HEK293 (cell line): ENCODE results near the gene CFAP47.

ENCODE experiments used
- KLF10 ChIP-seq: fragments of 450-650 bp; IDR thresholded peaks from 2 replicates; pipeline ENCODE4 v1.5.1; 2018; ENCODE audit warnings: missing biosample characterization, mild to moderate bottlenecking, missing genetic modification characterization
- TRIM28 ChIP-seq: IDR thresholded peaks from 2 replicates; pipeline ENCODE4 v1.6.1; 2011; ENCODE audit warnings: low read length, control low read depth, borderline replicate concordance
- ZNF174 ChIP-seq: fragments of 450-650 bp; formaldehyde crosslinking; IDR thresholded peaks from 2 replicates; pipeline ENCODE4 v1.5.0; 2017; ENCODE audit warnings: missing biosample characterization, mild to moderate bottlenecking, missing genetic modification characterization
- ZNF274 ChIP-seq, 2 experiments: fragments of 200-500 bp in 1 of 2; fragments of 450-650 bp in 1 of 2; sonication (Bioruptor generic) in 1 of 2; formaldehyde crosslinking in 1 of 2; IDR thresholded peaks; 2 replicates each; pipeline versions ENCODE4 v1.5.1 to v1.6.1; 2014 to 2016; ENCODE audit warnings: borderline replicate concordance in 1 of 2, inconsistent platforms in 1 of 2, low read length in 1 of 2, missing biosample characterization in 1 of 2, missing genetic modification characterization in 1 of 2
- ZNF350 ChIP-seq: fragments of 450-650 bp; formaldehyde crosslinking; IDR thresholded peaks from 2 replicates; pipeline ENCODE4 v1.5.0; 2017; ENCODE audit warnings: missing biosample characterization, mild to moderate bottlenecking, missing genetic modification characterization
- ZNF629 ChIP-seq: fragments of 450-650 bp; formaldehyde crosslinking; IDR thresholded peaks from 2 replicates; pipeline ENCODE4 v1.5.1; 2017; ENCODE audit warnings: missing biosample characterization, missing genetic modification characterization
- ZNF785 ChIP-seq: fragments of 450-650 bp; formaldehyde crosslinking; IDR thresholded peaks from 2 replicates; pipeline ENCODE4 v1.5.1; 2016; ENCODE audit warnings: missing biosample characterization, missing genetic modification characterization
- ZSCAN30 ChIP-seq: fragments of 450-650 bp; IDR thresholded peaks from 2 replicates; pipeline ENCODE4 v1.5.1; 2018; ENCODE audit warnings: missing biosample characterization, mild to moderate bottlenecking, missing genetic modification characterization, moderate library complexity
- TF ChIP-seq, protein P1 (sequence below): fragments of 450-650 bp; formaldehyde crosslinking; IDR thresholded peaks from 2 replicates; pipeline ENCODE4 v1.5.1; 2016; ENCODE audit warnings: missing biosample characterization, missing genetic modification characterization
- TF ChIP-seq, protein P2 (sequence below): fragments of 450-650 bp; formaldehyde crosslinking; IDR thresholded peaks from 2 replicates; pipeline ENCODE4 v1.5.1; 2017; ENCODE audit warnings: missing biosample characterization, missing genetic modification characterization

- no peak for TF ChIP-seq ZNF629
- TF ChIP-seq ZNF174 = no peak
- TF ChIP-seq, protein P1, sequence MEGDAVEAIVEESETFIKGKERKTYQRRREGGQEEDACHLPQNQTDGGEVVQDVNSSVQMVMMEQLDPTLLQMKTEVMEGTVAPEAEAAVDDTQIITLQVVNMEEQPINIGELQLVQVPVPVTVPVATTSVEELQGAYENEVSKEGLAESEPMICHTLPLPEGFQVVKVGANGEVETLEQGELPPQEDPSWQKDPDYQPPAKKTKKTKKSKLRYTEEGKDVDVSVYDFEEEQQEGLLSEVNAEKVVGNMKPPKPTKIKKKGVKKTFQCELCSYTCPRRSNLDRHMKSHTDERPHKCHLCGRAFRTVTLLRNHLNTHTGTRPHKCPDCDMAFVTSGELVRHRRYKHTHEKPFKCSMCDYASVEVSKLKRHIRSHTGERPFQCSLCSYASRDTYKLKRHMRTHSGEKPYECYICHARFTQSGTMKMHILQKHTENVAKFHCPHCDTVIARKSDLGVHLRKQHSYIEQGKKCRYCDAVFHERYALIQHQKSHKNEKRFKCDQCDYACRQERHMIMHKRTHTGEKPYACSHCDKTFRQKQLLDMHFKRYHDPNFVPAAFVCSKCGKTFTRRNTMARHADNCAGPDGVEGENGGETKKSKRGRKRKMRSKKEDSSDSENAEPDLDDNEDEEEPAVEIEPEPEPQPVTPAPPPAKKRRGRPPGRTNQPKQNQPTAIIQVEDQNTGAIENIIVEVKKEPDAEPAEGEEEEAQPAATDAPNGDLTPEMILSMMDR = no peak
- TF ChIP-seq TRIM28 = no peak
- TF ChIP-seq ZNF350 (tag by site-specific recombination) = no peak
- TF ChIP-seq ZSCAN30 = no peak
- no peak for TF ChIP-seq KLF10 (tag by site-specific recombination)
- TF ChIP-seq, protein P2, sequence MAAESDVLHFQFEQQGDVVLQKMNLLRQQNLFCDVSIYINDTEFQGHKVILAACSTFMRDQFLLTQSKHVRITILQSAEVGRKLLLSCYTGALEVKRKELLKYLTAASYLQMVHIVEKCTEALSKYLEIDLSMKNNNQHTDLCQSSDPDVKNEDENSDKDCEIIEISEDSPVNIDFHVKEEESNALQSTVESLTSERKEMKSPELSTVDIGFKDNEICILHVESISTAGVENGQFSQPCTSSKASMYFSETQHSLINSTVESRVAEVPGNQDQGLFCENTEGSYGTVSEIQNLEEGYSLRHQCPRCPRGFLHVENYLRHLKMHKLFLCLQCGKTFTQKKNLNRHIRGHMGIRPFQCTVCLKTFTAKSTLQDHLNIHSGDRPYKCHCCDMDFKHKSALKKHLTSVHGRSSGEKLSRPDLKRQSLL (tag by site-specific recombination) = no peak
- TF ChIP-seq ZNF785 (tag by site-specific recombination) = no peak
- no peak for TF ChIP-seq ZNF274 (IDR thresholded peaks at IDR 0.05; ENCODE audit: low read length)
- TF ChIP-seq ZNF274 (tag by site-specific recombination; IDR thresholded peaks at IDR 0.05; ENCODE audit: borderline replicate concordance) = no peak
Observed at GRCh38 chrX:36116222-36116621, 196.7 kb downstream of the CFAP47 start.
